ENCODE results near the gene TBC1D14.

GRCh38 chr4:6875431-6875831, 34.2 kb upstream of the TBC1D14 start:
- TF ChIP-seq CHD2 (IDR thresholded peaks at IDR 0.05; ENCODE audit: low read length), result no peak
- TF ChIP-seq CTCF (IDR thresholded peaks at IDR 0.05; ENCODE audit: control extremely low read depth in 1 of 3, insufficient read depth in 1 of 3, low read depth in 1 of 3, low read length in 3 of 3), result no peak
- no peak for TF ChIP-seq SIN3A (conservative IDR thresholded peaks at IDR 0.05 in 1 of 2, IDR thresholded peaks at IDR 0.05 in 1 of 2; ENCODE audit: low read depth in 1 of 2, low read length in 2 of 2)
- TF ChIP-seq SP1 (IDR thresholded peaks at IDR 0.05; ENCODE audit: low read depth, low read length), result no peak
- TF ChIP-seq USF2 (IDR thresholded peaks at IDR 0.05; ENCODE audit: low read length), result no peak
- TF ChIP-seq POLR2A (IDR thresholded peaks at IDR 0.05; ENCODE audit: control extremely low read depth in 1 of 2, low read depth in 2 of 2, low read length in 2 of 2), result no peak
- TF ChIP-seq ASH2L (IDR thresholded peaks at IDR 0.05; ENCODE audit: low read length), result no peak
- TF ChIP-seq POLR2AphosphoS5 (IDR thresholded peaks at IDR 0.05; ENCODE audit: low read depth, low read length), result no peak
- TF ChIP-seq YY1 (IDR thresholded peaks at IDR 0.05; ENCODE audit: low read depth, low read length), result no peak
- TF ChIP-seq SP2 (IDR thresholded peaks at IDR 0.05; ENCODE audit: low read length), result no peak
- no peak for TF ChIP-seq BCL11A (IDR thresholded peaks at IDR 0.05; ENCODE audit: low read depth in 2 of 2, low read length in 2 of 2)
- TF ChIP-seq TEAD4 (IDR thresholded peaks at IDR 0.05; ENCODE audit: low read depth, low read length), result no peak
